ENCODE data around the gene SOX13. TPM values are rescaled to one million over a fixed set of nuclear protein-coding genes. Genes with fewer than 3 reads are reported as not detected.

The SOX13 gene
- total RNA-seq, 1 experiment from 2014 or later, result 81.9 TPM

GRCh38 chr1:204169858-204170257 is 96.9 kb downstream of the SOX13 start:
- BruUV-seq (replicated peaks), result no TSS peak

GRCh38 chr1:204170494-204171155 is 97.7 kb downstream of the SOX13 start:
- DNase-seq (no peak), ATAC-seq (no peak)
- H3K27me3 ChIP-seq (ENCODE audit: low read length), result no peaks in the 10 kb centered on the region
- no TSS peak for BruUV-seq (replicated peaks)
- no peak overlapping the region for H2AFZ ChIP-seq (ENCODE audit: low read length)
- peaks cover 23% of the 10 kb centered on the region for H3K9me3 ChIP-seq (ENCODE audit: low read length)
- no peaks in the 10 kb centered on the region for H3F3A ChIP-seq (ENCODE audit: low read length, unreplicated experiment)
- POLR2A ChIA-PET (ENCODE audit: unreplicated experiment), result no interaction called here
- peak overlapping the region; percentile 65 for H3K9ac ChIP-seq (ENCODE audit: low read length)
- H4K20me1 ChIP-seq (ENCODE audit: low read length), result no peaks in the 10 kb centered on the region
- peaks cover 24% of the 10 kb centered on the region for H3K36me3 ChIP-seq (ENCODE audit: low read depth, low read length)
- no peak overlapping the region for H3K4me2 ChIP-seq (ENCODE audit: low read length)
- intact Hi-C loops (cut with micrococcal nuclease), result loop anchor here (1.0 to 2.0 kb wide), 2 partner anchors 28 to 41 kb away; no protein-coding TSS in a partner anchor
- H3K27ac ChIP-seq (ENCODE audit: low read length), result peak overlapping the region; percentile 96
- peaks cover 11% of the 10 kb centered on the region for H3K79me2 ChIP-seq (ENCODE audit: low read length)
- TF ChIP-seq EZH2 (IDR thresholded peaks at IDR 0.05; ENCODE audit: low read length, unreplicated experiment) (no peak), EZH2phosphoT487 (IDR thresholded peaks at IDR 0.05; ENCODE audit: borderline replicate concordance, low read length) (no peak), CTCF (conservative IDR thresholded peaks at IDR 0.05; ENCODE audit: low read depth, low read length) (no peak)
- H3K9me2 ChIP-seq (replicated peaks; ENCODE audit: low read length), result no peaks in the 10 kb centered on the region
- CTCF ChIA-PET, result interaction anchor here (1.3 kb wide), 1 partner anchor 8 kb away, joined by 3 read pairs; no protein-coding TSS in a partner anchor
- peaks cover 48% of the 10 kb centered on the region for H3K4me1 ChIP-seq (ENCODE audit: insufficient read depth, low read length)
- H3K4me3 ChIP-seq (ENCODE audit: low read length), result peak overlapping the region; percentile 4; the same call in 1 of the 2 replicates

More at GRCh38 chr1:204169858-204170257, 96.9 kb downstream of the SOX13 start:
- H3K36me3 ChIP-seq (ENCODE audit: low read depth, low read length), result peaks cover 24% of the 10 kb centered on the region
- peaks cover 3% of the 10 kb centered on the region; the same call in 1 of the 2 replicates for H3K79me2 ChIP-seq (ENCODE audit: low read length)
- ChIA-PET CTCF (no interaction called here), POLR2A (ENCODE audit: unreplicated experiment) (no interaction called here)
- H3K9me2 ChIP-seq (replicated peaks; ENCODE audit: low read length), result no peaks in the 10 kb centered on the region
- ATAC-seq (no peak), DNase-seq (peak; percentile 38)
- H4K20me1 ChIP-seq (ENCODE audit: low read length), result no peaks in the 10 kb centered on the region
- peaks cover 40% of the 10 kb centered on the region for H3K4me1 ChIP-seq (ENCODE audit: insufficient read depth, low read length)
- TF ChIP-seq EZH2phosphoT487 (IDR thresholded peaks at IDR 0.05; ENCODE audit: borderline replicate concordance, low read length), result no peak
- TF ChIP-seq CTCF (conservative IDR thresholded peaks at IDR 0.05; ENCODE audit: low read depth, low read length), result no peak
- no peak for TF ChIP-seq EZH2 (IDR thresholded peaks at IDR 0.05; ENCODE audit: low read length, unreplicated experiment)
- H3K4me2 ChIP-seq (ENCODE audit: low read length), result no peak overlapping the region
- H3K9ac ChIP-seq (ENCODE audit: low read length), result no peak overlapping the region
- no peak overlapping the region for H3K27ac ChIP-seq (ENCODE audit: low read length)
- H3F3A ChIP-seq (ENCODE audit: low read length, unreplicated experiment), result no peaks in the 10 kb centered on the region
- peaks cover 23% of the 10 kb centered on the region for H3K9me3 ChIP-seq (ENCODE audit: low read length)
- H2AFZ ChIP-seq (ENCODE audit: low read length), result no peak overlapping the region
- no peak overlapping the region; the same call in 1 of the 2 replicates for H3K4me3 ChIP-seq (ENCODE audit: low read length)
- H3K27me3 ChIP-seq (ENCODE audit: low read length), result no peaks in the 10 kb centered on the region
- intact Hi-C loops (cut with micrococcal nuclease), result loop anchor here (2.0 kb wide), 1 partner anchor 29 kb away; no protein-coding TSS in a partner anchor

Measured in PC-3 (cell line).